Smooth muscle cell (in vitro differentiated cells): Measurements from ENCODE around the gene CNPY2. TPM values are rescaled to one million over a fixed set of nuclear protein-coding genes. Genes with fewer than 3 reads are reported as not detected.

Experiments
- DNase-seq: peaks from one replicate; lab custom pipeline; 2025; ENCODE audit not compliant: unreplicated experiment; lab: John Stamatoyannopoulos, UW
- H2AFZ ChIP-seq: fragments of 200-600 bp; sonication (generic); 2 replicates; pipeline ENCODE4 v1.6.0; 2016; ENCODE audit warnings: antibody characterized with exemption, low read depth, mild to moderate bottlenecking
- H3F3A ChIP-seq: fragments of 200-600 bp; sonication (generic); 2 replicates; pipeline ENCODE4 v1.6.0; 2017; ENCODE audit warnings: antibody characterized with exemption, low read depth
- H3K27ac ChIP-seq: fragments of 200-600 bp; sonication (generic); 2 replicates; pipeline ENCODE4 v1.5.1; 2016; ENCODE audit warnings: low read depth, mild to moderate bottlenecking
- H3K27me3 ChIP-seq: fragments of 200-600 bp; sonication (generic); 2 replicates; pipeline ENCODE4 v1.6.1; 2016; ENCODE audit warnings: low read depth, mild to moderate bottlenecking
- H3K36me3 ChIP-seq: fragments of 200-600 bp; sonication (generic); 2 replicates; pipeline ENCODE4 v1.5.1; 2016; ENCODE audit warnings: low read depth
- H3K4me1 ChIP-seq: fragments of 200-600 bp; sonication (generic); 2 replicates; pipeline ENCODE4 v1.5.1; 2016; ENCODE audit warnings: low read depth
- H3K4me2 ChIP-seq: fragments of 200-600 bp; sonication (generic); 2 replicates; pipeline ENCODE4 v1.6.0; 2016; ENCODE audit warnings: mild to moderate bottlenecking
- H3K4me3 ChIP-seq: fragments of 200-600 bp; sonication (generic); 2 replicates; pipeline ENCODE4 v1.5.1; 2016; ENCODE audit warnings: mild to moderate bottlenecking
- H3K79me2 ChIP-seq: fragments of 200-600 bp; sonication (generic); 2 replicates; pipeline ENCODE4 v1.6.0; 2016; ENCODE audit warnings: low read depth, mild to moderate bottlenecking
- H3K9ac ChIP-seq: fragments of 200-600 bp; sonication (generic); 2 replicates; pipeline ENCODE4 v1.6.0; 2016; ENCODE audit warnings: low read depth
- H3K9me3 ChIP-seq: fragments of 200-600 bp; sonication (generic); replicated peaks from 2 replicates; pipeline ENCODE4 v1.5.1; 2016; ENCODE audit warnings: low read depth
- H4K20me1 ChIP-seq: fragments of 200-600 bp; sonication (generic); 2 replicates; pipeline ENCODE4 v1.6.0; 2016; ENCODE audit warnings: low read depth
- CTCF ChIP-seq: fragments of 200-600 bp; sonication (generic); IDR thresholded peaks from 2 replicates; pipeline ENCODE4 v1.5.1; 2017; ENCODE audit warnings: borderline replicate concordance, mild to moderate bottlenecking, antibody characterized with exemption; ENCODE audit not compliant: insufficient read depth, poor library complexity, severe bottlenecking
- WGBS: methylation state at CpG from one replicate; pipeline ENCODE4 v1.1.7; 2016; ENCODE audit warnings: low lambda C conversion rate; 5-methylcytosine and 5-hydroxymethylcytosine counted together
- polyA plus RNA-seq: library from polyadenylated mRNA; unstranded; fragments of >200 nt; fragmentation: Nextera tagmentation; extraction: Ambion mirVana; gene quantifications from 2 replicates; pipeline ENCODE4 v1.2.1, GENCODE V29; 2016
- total RNA-seq: library from RNA; depleted of rRNA; stranded (reverse); fragments of >200 nt; gene quantifications from 2 replicates; pipeline ENCODE4 v1.2.3, GENCODE V29; 2014

CNPY2 gene
- total and polyA plus RNA-seq, 2 experiments from 2014 or later = 147 to 334 TPM

GRCh38 chr12:56282579-56282978 lies 33.2 kb downstream of the CNPY2 start:
- Histone ChIP-seq H3K36me3 (peaks cover 36% of the 10 kb centered on the region), H3K4me1 (no peaks in the 10 kb centered on the region), H3F3A (no peaks in the 10 kb centered on the region)

GRCh38 chr12:56282030-56282429 lies 33.8 kb downstream of the CNPY2 start:
- H3F3A ChIP-seq = no peaks in the 10 kb centered on the region
- no peak overlapping the region for H3K27ac ChIP-seq
- peaks cover 8% of the 10 kb centered on the region for H3K79me2 ChIP-seq
- peaks cover 6% of the 10 kb centered on the region for H4K20me1 ChIP-seq
- H2AFZ ChIP-seq = no peak overlapping the region
- H3K4me1 ChIP-seq = no peaks in the 10 kb centered on the region
- WGBS = 96% methylated on average over 6 of the region's 6 CpGs
- H3K4me3 ChIP-seq = no peak overlapping the region
- H3K9ac ChIP-seq = no peak overlapping the region
- no peak for TF ChIP-seq CTCF
- no peak overlapping the region for H3K4me2 ChIP-seq
- H3K27me3 ChIP-seq = no peaks in the 10 kb centered on the region
- DNase-seq = no peak
- H3K9me3 ChIP-seq = no peaks in the 10 kb centered on the region
- H3K36me3 ChIP-seq = peaks cover 36% of the 10 kb centered on the region

More at GRCh38 chr12:56282579-56282978, 33.2 kb downstream of the CNPY2 start:
- TF ChIP-seq CTCF = no peak
- Histone ChIP-seq H3K27ac (no peak overlapping the region), H3K9ac (no peak overlapping the region), H3K9me3 (no peaks in the 10 kb centered on the region), H3K4me2 (no peak overlapping the region), H3K27me3 (no peaks in the 10 kb centered on the region), H2AFZ (no peak overlapping the region), H3K79me2 (peaks cover 10% of the 10 kb centered on the region), H4K20me1 (peaks cover 9% of the 10 kb centered on the region), H3K4me3 (no peak overlapping the region)
- WGBS = 95% methylated on average over 2 of the region's 2 CpGs
- DNase-seq = no peak

- H3K9me3 ChIP-seq = no peaks in the 10 kb centered on the region
- H3K27ac ChIP-seq = no peak overlapping the region
- H3K4me3 ChIP-seq = no peak overlapping the region
- H3K36me3 ChIP-seq = peaks cover 36% of the 10 kb centered on the region
- no peaks in the 10 kb centered on the region for H3F3A ChIP-seq
- no peak for DNase-seq
- H2AFZ ChIP-seq = no peak overlapping the region
- no peaks in the 10 kb centered on the region for H3K4me1 ChIP-seq
- peaks cover 4% of the 10 kb centered on the region for H3K79me2 ChIP-seq
- TF ChIP-seq CTCF = no peak
- H3K27me3 ChIP-seq = no peaks in the 10 kb centered on the region
- no peak overlapping the region for H3K9ac ChIP-seq
- H3K4me2 ChIP-seq = no peak overlapping the region
- no peaks in the 10 kb centered on the region for H4K20me1 ChIP-seq
Observed at GRCh38 chr12:56280849-56281248, 34.9 kb downstream of the CNPY2 start.

GRCh38 chr12:56278905-56279304 lies 36.9 kb downstream of the CNPY2 start:
- Histone ChIP-seq H3K4me3 (no peak overlapping the region), H3F3A (no peaks in the 10 kb centered on the region), H3K27ac (no peak overlapping the region), H3K36me3 (peaks cover 42% of the 10 kb centered on the region), H3K79me2 (no peaks in the 10 kb centered on the region), H4K20me1 (no peaks in the 10 kb centered on the region), H3K27me3 (no peaks in the 10 kb centered on the region), H2AFZ (no peak overlapping the region), H3K4me2 (no peak overlapping the region), H3K9me3 (no peaks in the 10 kb centered on the region), H3K4me1 (no peaks in the 10 kb centered on the region), H3K9ac (no peak overlapping the region)
- no peak for TF ChIP-seq CTCF
- 92% methylated on average over 3 of the region's 3 CpGs for WGBS
- no peak for DNase-seq
